IgD-negative memory B cell (primary cell): ENCODE measurements around the gene ACO2. TPM values are rescaled to one million over a fixed set of nuclear protein-coding genes. Genes with fewer than 3 reads are reported as not detected.
"Not testable (repeated sequence)": the region's sequence is repeated elsewhere in the genome, so short reads cannot be mapped to it uniquely, and the experiment has no call there.

ENCODE experiments used
- H3K27ac Mint-ChIP-seq, 3 donors: one replicate each; pipeline ENCODE4 v1.8.0; 2020 to 2022; ENCODE audit warnings: mild to moderate bottlenecking in 3 of 3, mixed read lengths in 3 of 3, moderate library complexity in 1 of 3
- H3K27me3 Mint-ChIP-seq: one replicate; pipeline ENCODE4 v1.8.0; 2021; ENCODE audit warnings: mixed read lengths
- H3K36me3 Mint-ChIP-seq: one replicate; pipeline ENCODE4 v1.8.0; 2020; ENCODE audit warnings: mild to moderate bottlenecking, mixed read lengths
- H3K4me1 Mint-ChIP-seq, 3 donors: one replicate each; pipeline ENCODE4 v1.8.0; 2020 to 2022; ENCODE audit warnings: mixed read lengths in 3 of 3, mild to moderate bottlenecking in 1 of 3
- H3K4me3 Mint-ChIP-seq, 4 donors: one replicate each; pipeline ENCODE4 v1.8.0; 2020 to 2022; ENCODE audit warnings: mild to moderate bottlenecking in 4 of 4, mixed read lengths in 4 of 4, moderate library complexity in 3 of 4
- H3K9me3 Mint-ChIP-seq, 3 donors: one replicate each; pipeline ENCODE4 v1.8.0; 2020 to 2021; ENCODE audit warnings: mixed read lengths in 3 of 3, mild to moderate bottlenecking in 1 of 3
- polyA plus RNA-seq: library from polyadenylated mRNA; unstranded; fragments of 300-500 nt; fragmentation: Illumina TruSeq; gene quantifications from one replicate; pipeline ENCODE4 v1.2.3, GENCODE V29; 2021

The ACO2 gene
- polyA plus RNA-seq, 1 donor from 2014 or later, result 132 TPM

GRCh38 chr22:41565403-41566054, 96.6 kb downstream of the ACO2 start:
- Mint-ChIP-seq H3K4me3 (no peak overlapping the region), H3K9me3 (no peaks in the 10 kb centered on the region), H3K27ac (no peak overlapping the region), H3K27me3 (peaks cover 7% of the 10 kb centered on the region), H3K36me3 (no peaks in the 10 kb centered on the region), H3K4me1 (no peaks in the 10 kb centered on the region)

GRCh38 chr22:41567512-41567768, 98.5 kb downstream of the ACO2 start:
- H3K4me1 Mint-ChIP-seq, result peaks cover 0 to under 1% (median 0%) of the 10 kb centered on the region in 3 donors

GRCh38 chr22:41568811-41569210, 99.9 kb downstream of the ACO2 start:
- no peak overlapping the region for H3K27ac Mint-ChIP-seq
- H3K9me3 Mint-ChIP-seq, result no peaks in the 10 kb centered on the region
- H3K36me3 Mint-ChIP-seq, result no peaks in the 10 kb centered on the region
- peaks cover 0 to 1% (median 0%) of the 10 kb centered on the region in 3 donors for H3K4me1 Mint-ChIP-seq
- H3K27me3 Mint-ChIP-seq, result peaks cover 1% of the 10 kb centered on the region
- H3K4me3 Mint-ChIP-seq, result no peak overlapping the region

More at GRCh38 chr22:41567512-41567768, 98.5 kb downstream of the ACO2 start:
- H3K27ac Mint-ChIP-seq, result no peak overlapping the region
- H3K27me3 Mint-ChIP-seq, result peaks cover 1% of the 10 kb centered on the region
- no peaks in the 10 kb centered on the region for H3K36me3 Mint-ChIP-seq
- no peak overlapping the region for H3K4me3 Mint-ChIP-seq
- no peaks in the 10 kb centered on the region for H3K9me3 Mint-ChIP-seq

- Mint-ChIP-seq H3K9me3 (no peaks in the 10 kb centered on the region), H3K36me3 (no peaks in the 10 kb centered on the region), H3K27me3 (no peaks in the 10 kb centered on the region), H3K4me1 (peaks cover 0 to 1% (median 0%) of the 10 kb centered on the region in 3 donors), H3K27ac (no peak overlapping the region), H3K4me3 (no peak overlapping the region)
Observed at GRCh38 chr22:41570221-41570620, 101.3 kb downstream of the ACO2 start.

- H3K36me3 Mint-ChIP-seq, result no peaks in the 10 kb centered on the region
- peaks cover 0 to 1% (median 0%) of the 10 kb centered on the region in 3 donors for H3K4me1 Mint-ChIP-seq
- no peak overlapping the region for H3K27ac Mint-ChIP-seq
- no peaks in the 10 kb centered on the region for H3K27me3 Mint-ChIP-seq
- H3K9me3 Mint-ChIP-seq, result no peaks in the 10 kb centered on the region
- H3K4me3 Mint-ChIP-seq, result no peak overlapping the region
Observed at GRCh38 chr22:41571786-41572185, 102.9 kb downstream of the ACO2 start.

GRCh38 chr22:41572305-41572704, 103.4 kb downstream of the ACO2 start:
- H3K36me3 Mint-ChIP-seq, H3K4me1 Mint-ChIP-seq, H3K27ac Mint-ChIP-seq, H3K9me3 Mint-ChIP-seq, H3K27me3 Mint-ChIP-seq, H3K4me3 Mint-ChIP-seq: not testable (repeated sequence)

GRCh38 chr22:41573677-41574076, 104.8 kb downstream of the ACO2 start:
- no peaks in the 10 kb centered on the region for H3K27me3 Mint-ChIP-seq
- no peak overlapping the region for H3K27ac Mint-ChIP-seq
- H3K4me3 Mint-ChIP-seq, result no peak overlapping the region
- H3K4me1 Mint-ChIP-seq, result peaks cover 0 to 1% (median 0%) of the 10 kb centered on the region in 3 donors
- no peaks in the 10 kb centered on the region for H3K36me3 Mint-ChIP-seq
- H3K9me3 Mint-ChIP-seq, result no peaks in the 10 kb centered on the region

- Mint-ChIP-seq H3K27me3 (no peaks in the 10 kb centered on the region), H3K4me3 (no peak overlapping the region), H3K36me3 (no peaks in the 10 kb centered on the region), H3K27ac (no peak overlapping the region), H3K4me1 (peaks cover 0 to 1% (median 0%) of the 10 kb centered on the region in 3 donors), H3K9me3 (no peaks in the 10 kb centered on the region)
Observed at GRCh38 chr22:41574847-41575381, 106.0 kb downstream of the ACO2 start.

- H3K27ac Mint-ChIP-seq, result no peak overlapping the region
- H3K9me3 Mint-ChIP-seq, result no peaks in the 10 kb centered on the region
- no peaks in the 10 kb centered on the region for H3K27me3 Mint-ChIP-seq
Observed at GRCh38 chr22:41575533-41575932, 106.6 kb downstream of the ACO2 start.

GRCh38 chr22:41576877-41577276, 108.0 kb downstream of the ACO2 start:
- Mint-ChIP-seq H3K36me3 (no peaks in the 10 kb centered on the region), H3K4me3 (no peak overlapping the region), H3K9me3 (no peaks in the 10 kb centered on the region), H3K27me3 (no peaks in the 10 kb centered on the region), H3K27ac (no peak overlapping the region), H3K4me1 (peaks cover 0 to 6% (median 0%) of the 10 kb centered on the region in 3 donors)

More at GRCh38 chr22:41575533-41575932, 106.6 kb downstream of the ACO2 start:
- Mint-ChIP-seq H3K4me1 (peaks cover 0 to 6% (median 0%) of the 10 kb centered on the region in 3 donors), H3K36me3 (no peaks in the 10 kb centered on the region), H3K4me3 (no peak overlapping the region)

GRCh38 chr22:41578114-41578513, 109.2 kb downstream of the ACO2 start:
- Mint-ChIP-seq H3K4me3 (no peak overlapping the region), H3K36me3 (no peaks in the 10 kb centered on the region), H3K27ac (no peak overlapping the region), H3K9me3 (no peaks in the 10 kb centered on the region), H3K4me1 (peaks cover 0 to 10% (median 0%) of the 10 kb centered on the region in 3 donors), H3K27me3 (no peaks in the 10 kb centered on the region)

Other genes with a start within 250 kb of the ACO2 start
- 0.63 TPM for gene CHADL, start 228.2 kb upstream of the ACO2 start, polyA plus RNA-seq
- 21.6 TPM for gene RANGAP1, start 182.9 kb upstream of the ACO2 start, polyA plus RNA-seq
- gene ZC3H7B, start 167.6 kb upstream of the ACO2 start, polyA plus RNA-seq, result 1.4 TPM
- gene TEF, start 87.2 kb upstream of the ACO2 start, polyA plus RNA-seq, result 2.9 TPM
- gene TOB2, start 22.3 kb upstream of the ACO2 start, polyA plus RNA-seq, result 52.2 TPM
- gene PHF5A, start 425 bp upstream of the ACO2 start, polyA plus RNA-seq, result 23.8 TPM
- gene POLR3H, start 75.4 kb downstream of the ACO2 start, polyA plus RNA-seq, result 15.9 TPM
- not detected for gene CSDC2, start 91.9 kb downstream of the ACO2 start, polyA plus RNA-seq
- gene PMM1, start 120.7 kb downstream of the ACO2 start, polyA plus RNA-seq, result 21.8 TPM
- 12.5 TPM for gene DESI1, start 151.9 kb downstream of the ACO2 start, polyA plus RNA-seq
- 377 TPM for gene XRCC6, start 152.2 kb downstream of the ACO2 start, polyA plus RNA-seq
- gene SNU13, start 219.8 kb downstream of the ACO2 start, polyA plus RNA-seq, result 316 TPM
- gene MEI1, start 230.4 kb downstream of the ACO2 start, polyA plus RNA-seq, result 105 TPM